ENCODE data around the gene GPR6.

- TF ChIP-seq CTCF (IDR thresholded peaks at IDR 0.05; ENCODE audit: low read depth, low read length, poor library complexity, severe bottlenecking) (no peak), EZH2phosphoT487 (IDR thresholded peaks at IDR 0.05; ENCODE audit: borderline replicate concordance, low read length) (no peak)
Observed at GRCh38 chr6:110013386-110013785, 35.3 kb downstream of the GPR6 start.
